Neural progenitor cell (in vitro differentiated cells): ENCODE results near the gene OPHN1.

ENCODE experiments used
- CTCF ChIP-seq: fragments of 200-600 bp; sonication (generic); IDR thresholded peaks from 2 replicates; pipeline ENCODE4 v1.5.1; 2017; ENCODE audit warnings: antibody characterized with exemption, mild to moderate bottlenecking
- EZH2phosphoT487 ChIP-seq: fragments of 200-600 bp; sonication (generic); IDR thresholded peaks from 2 replicates; pipeline ENCODE4 v1.6.1; 2017; ENCODE audit warnings: antibody characterized with exemption

GRCh38 chrX:68186552-68187262 lies 246.6 kb downstream of the OPHN1 start:
- no peak for TF ChIP-seq CTCF
- no peak for TF ChIP-seq EZH2phosphoT487
